ACC112 (cell line): ENCODE data around the gene VWA3A.
"Not testable (repeated sequence)": the region's sequence is repeated elsewhere in the genome, so short reads cannot be mapped to it uniquely, and the experiment has no call there.

Experiments
- H2AFZ ChIP-seq: fragments of 200-600 bp; sonication (generic); one replicate; pipeline ENCODE4 v1.6.0; 2017; ENCODE audit warnings: antibody characterized with exemption, low read length; ENCODE audit not compliant: unreplicated experiment
- H3K27ac ChIP-seq: fragments of 200-600 bp; sonication (generic); 2 replicates; pipeline ENCODE4 v1.5.1; 2014; ENCODE audit warnings: low read depth, mild to moderate bottlenecking, antibody characterized with exemption, low read length, moderate library complexity
- H3K27me3 ChIP-seq: fragments of 200-600 bp; sonication (generic); 2 replicates; pipeline ENCODE4 v1.6.1; 2014; ENCODE audit warnings: mild to moderate bottlenecking, antibody characterized with exemption, low read length, moderate library complexity, mixed read lengths; ENCODE audit not compliant: insufficient read depth
- H3K36me3 ChIP-seq: fragments of 200-600 bp; sonication (generic); 2 replicates; pipeline ENCODE4 v1.6.1; 2016; ENCODE audit warnings: mild to moderate bottlenecking, antibody characterized with exemption, low read length, moderate library complexity, mixed read lengths; ENCODE audit not compliant: insufficient read depth
- H3K4me1 ChIP-seq: fragments of 200-600 bp; sonication (generic); one replicate; pipeline ENCODE4 v1.6.1; 2016; ENCODE audit warnings: low read length, mixed read lengths; ENCODE audit not compliant: insufficient read depth, unreplicated experiment, control insufficient read depth
- H3K4me3 ChIP-seq: fragments of 200-600 bp; sonication (generic); 2 replicates; pipeline ENCODE4 v1.5.1; 2014; ENCODE audit warnings: mild to moderate bottlenecking, low read depth, low read length
- H3K79me2 ChIP-seq: fragments of 200-600 bp; sonication (generic); one replicate; pipeline ENCODE4 v1.6.0; 2016; ENCODE audit warnings: low read length; ENCODE audit not compliant: control insufficient read depth, unreplicated experiment, insufficient read depth

The VWA3A gene, protein sequence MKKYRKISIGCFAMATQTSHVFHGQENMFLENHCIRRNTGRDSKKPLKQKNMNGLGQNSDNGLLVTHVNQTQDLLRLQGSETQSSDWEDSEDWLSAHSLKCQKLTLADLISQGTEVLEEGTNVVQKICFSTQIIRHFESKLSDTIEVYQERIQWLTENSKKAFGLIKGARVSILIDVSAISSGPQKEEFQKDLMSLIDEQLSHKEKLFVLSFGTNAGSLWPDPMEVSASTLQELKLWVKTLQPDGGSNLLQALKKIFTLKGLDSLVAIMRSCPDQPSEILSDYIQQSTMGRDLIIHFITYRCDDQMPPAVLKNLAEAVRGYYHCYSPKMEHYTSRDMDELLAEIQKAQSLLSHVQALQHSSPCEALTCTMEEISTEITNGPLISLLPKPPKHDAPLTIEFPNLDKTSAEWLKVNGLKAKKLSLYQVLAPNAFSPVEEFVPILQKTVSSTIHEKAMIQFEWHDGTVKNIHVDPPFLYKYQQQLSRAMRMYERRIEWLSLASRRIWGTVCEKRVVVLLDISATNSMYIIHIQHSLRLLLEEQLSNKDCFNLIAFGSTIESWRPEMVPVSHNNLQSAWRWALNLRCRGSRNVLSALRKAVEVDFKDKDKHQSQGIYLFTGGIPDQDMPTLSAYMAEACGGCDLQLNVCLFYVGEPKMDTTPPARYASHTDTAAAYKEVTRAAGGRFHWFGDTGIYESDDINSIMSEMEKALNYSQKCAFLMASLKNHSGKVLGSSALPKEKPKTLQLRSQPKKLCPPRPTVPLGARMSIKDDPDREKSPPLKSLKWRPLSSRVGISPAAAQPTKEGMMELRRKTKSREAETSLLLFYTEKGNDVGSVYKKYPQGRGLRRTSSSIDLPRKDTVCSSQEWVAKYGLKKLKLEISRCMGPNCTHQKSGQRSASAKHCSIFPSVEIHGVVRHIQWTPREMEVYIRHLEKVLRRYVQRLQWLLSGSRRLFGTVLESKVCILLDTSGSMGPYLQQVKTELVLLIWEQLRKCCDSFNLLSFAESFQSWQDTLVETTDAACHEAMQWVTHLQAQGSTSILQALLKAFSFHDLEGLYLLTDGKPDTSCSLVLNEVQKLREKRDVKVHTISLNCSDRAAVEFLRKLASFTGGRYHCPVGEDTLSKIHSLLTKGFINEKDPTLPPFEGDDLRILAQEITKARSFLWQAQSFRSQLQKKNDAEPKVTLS

DNA sequence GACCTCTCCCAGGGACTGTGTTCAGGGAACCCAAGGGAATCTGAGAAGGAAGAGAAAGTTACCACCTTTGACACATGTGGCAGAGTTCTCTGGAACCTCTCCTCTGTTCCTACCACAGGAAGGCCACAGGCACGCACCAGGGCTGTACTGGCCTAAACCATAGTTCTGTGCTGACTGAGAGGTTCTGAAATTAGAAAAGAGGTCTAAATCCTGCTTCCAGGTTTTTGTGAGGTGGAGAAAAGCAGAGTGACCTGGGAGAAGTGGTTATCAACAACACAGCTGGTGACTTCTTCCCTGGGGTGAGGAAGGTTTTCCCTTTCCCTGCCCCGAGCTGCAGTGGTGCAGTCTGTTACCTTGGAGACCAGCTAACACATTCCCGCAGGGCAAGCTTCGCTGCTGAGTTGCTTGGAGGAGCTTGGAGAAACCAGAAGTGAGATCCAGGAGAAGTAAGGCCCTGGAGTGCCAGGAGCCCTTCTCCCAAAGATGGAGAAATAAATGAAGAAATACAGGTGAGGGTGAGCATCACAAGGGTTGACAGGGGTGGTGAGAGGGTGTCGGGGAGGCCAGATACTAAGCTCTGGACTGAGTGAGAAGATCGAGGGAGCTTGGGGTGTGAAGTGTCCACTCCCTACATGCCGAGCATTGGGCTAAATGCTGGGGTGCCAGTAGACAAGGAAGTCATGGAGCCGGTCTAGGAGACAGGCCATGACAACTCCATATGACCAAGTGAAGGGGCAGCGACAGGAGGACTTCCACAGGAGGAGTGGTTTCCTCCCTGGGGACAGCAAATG lies at the start of gene VWA3A:
Gene VWA3A, plus strand, starts transcription at position 399 of the 791 bp plus-strand sequence. Its CDS starts 97 bp downstream, at position 496.
- H3K4me3 ChIP-seq: no peak within 1 kb of the TSS
- no peaks in the 10 kb centered on the region for H3K27me3 ChIP-seq
- no peak within 1 kb of the TSS for H3K27ac ChIP-seq
- no peak within 1 kb of the TSS for H2AFZ ChIP-seq
- H3K79me2 ChIP-seq: no peaks in the 10 kb centered on the region
- no peaks in the 10 kb centered on the region for H3K4me1 ChIP-seq
- no peaks in the 10 kb centered on the region for H3K36me3 ChIP-seq

DNA sequence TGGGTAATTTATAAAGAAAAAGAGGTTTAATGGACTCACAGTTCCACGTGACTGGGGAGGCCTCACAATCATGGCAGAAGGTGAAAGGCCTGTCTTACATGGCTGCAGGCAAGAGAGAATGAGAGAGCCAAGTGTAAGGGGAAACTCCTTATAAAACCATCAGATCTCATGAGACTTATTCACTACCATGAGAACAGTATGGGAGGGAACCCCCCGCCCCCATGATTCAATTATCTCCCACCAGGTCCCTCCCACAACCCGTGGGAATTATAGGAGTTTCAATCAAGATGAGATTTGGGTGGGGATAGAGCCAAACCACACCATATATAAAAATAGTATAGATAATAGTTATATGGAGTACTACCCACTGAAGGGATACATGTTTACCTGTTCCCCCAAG lies 48.5 kb upstream of the VWA3A start:
- not testable (repeated sequence) for H3K4me1 ChIP-seq, H3K27ac ChIP-seq, H2AFZ ChIP-seq, H3K4me3 ChIP-seq, H3K27me3 ChIP-seq, H3K36me3 ChIP-seq
- H3K79me2 ChIP-seq: peaks cover 15% of the 10 kb centered on the region

DNA sequence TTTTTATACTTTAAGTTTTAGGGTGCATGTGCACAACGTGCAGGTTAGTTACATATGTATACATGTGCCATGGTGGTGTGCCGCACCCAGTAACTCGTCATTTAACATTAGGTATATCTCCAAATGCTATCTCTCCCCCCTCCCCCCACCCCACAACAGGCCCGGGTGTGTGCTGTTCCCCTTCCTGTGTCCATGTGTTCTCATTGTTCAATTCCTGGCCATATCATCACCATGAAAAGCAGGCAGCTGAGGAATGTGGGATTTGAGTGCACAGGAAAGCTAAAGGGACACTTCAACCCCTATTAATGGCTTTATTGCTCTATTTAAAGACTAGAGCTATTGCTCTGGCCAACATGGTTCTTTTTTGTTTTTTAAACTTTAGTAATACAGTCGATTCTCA lies 46.5 kb upstream of the VWA3A start:
- peaks cover 28% of the 10 kb centered on the region for H3K79me2 ChIP-seq
- not testable (repeated sequence) for H3K4me3 ChIP-seq, H2AFZ ChIP-seq, H3K4me1 ChIP-seq, H3K36me3 ChIP-seq, H3K27ac ChIP-seq, H3K27me3 ChIP-seq

DNA sequence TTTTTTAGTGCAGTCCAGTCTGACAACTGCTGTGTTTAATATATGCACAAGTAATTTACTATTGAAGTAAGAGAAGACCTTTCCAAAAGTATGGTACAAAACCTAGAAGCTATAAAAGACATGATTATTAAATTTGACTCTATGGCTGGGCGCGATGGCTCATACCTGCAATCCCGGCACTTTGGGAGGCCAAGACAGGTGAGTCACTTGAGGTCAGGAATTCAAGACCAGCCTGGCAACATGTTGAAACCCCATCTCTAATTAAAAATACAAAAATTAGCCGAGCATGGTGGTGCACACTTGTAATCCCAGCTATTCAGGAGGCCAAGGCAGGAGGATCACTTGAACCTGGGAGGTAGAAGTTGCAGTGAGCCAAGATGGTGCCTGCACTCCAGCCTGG lies 41.4 kb upstream of the VWA3A start:
- no peak overlapping the region for H2AFZ ChIP-seq
- no peak overlapping the region for H3K4me3 ChIP-seq
- no peak overlapping the region for H3K27ac ChIP-seq
- H3K4me1 ChIP-seq: no peaks in the 10 kb centered on the region
- H3K36me3 ChIP-seq: peaks cover 3% of the 10 kb centered on the region; the same call in 1 of the 2 replicates
- H3K27me3 ChIP-seq: no peaks in the 10 kb centered on the region
- peaks cover 35% of the 10 kb centered on the region for H3K79me2 ChIP-seq

DNA sequence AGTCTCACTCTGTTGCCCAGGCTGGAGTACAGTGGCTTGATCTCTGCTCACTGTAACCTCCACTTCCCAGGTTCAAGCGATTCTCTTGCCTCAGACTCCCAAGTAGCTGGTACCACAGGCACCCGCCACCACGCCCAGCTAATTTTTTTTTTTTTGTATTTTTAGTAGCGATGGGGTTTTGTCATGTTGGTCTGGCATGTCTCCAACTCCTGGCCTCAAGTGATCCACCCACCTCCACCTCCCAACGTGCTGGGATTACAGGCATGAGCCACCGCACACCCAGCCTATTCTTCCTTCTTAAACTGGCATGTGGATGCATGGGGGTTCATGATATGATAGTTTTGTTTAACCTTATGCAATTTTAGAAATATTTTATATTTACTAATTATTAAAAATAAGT lies 39.4 kb upstream of the VWA3A start:
- Histone ChIP-seq H3K27me3 (no peaks in the 10 kb centered on the region), H3K36me3 (peaks cover 3% of the 10 kb centered on the region; the same call in 1 of the 2 replicates), H3K4me3 (no peak overlapping the region), H3K4me1 (no peaks in the 10 kb centered on the region), H3K79me2 (peaks cover 30% of the 10 kb centered on the region), H2AFZ (no peak overlapping the region), H3K27ac (no peak overlapping the region)

DNA sequence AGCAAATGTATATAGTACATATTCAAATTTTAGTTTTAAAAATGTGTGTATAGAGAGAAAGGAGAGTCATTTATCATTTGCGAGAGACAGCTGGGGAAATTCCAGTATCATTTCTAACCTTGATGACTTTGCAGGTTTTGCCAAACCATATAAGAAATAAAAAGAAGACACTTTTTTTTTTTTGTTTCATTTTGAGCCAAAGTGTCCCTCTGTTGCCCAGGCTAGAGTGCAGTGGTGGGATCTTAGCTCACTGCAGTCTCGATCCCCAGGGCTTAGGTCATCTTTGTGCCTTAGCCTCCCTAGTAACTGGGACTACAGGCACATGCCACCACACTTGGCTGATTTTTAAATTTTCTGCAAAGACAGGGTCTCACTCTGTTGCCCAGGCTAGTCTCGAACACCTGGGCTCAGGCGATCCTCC lies 38.4 kb upstream of the VWA3A start:
- peaks cover 24% of the 10 kb centered on the region for H3K79me2 ChIP-seq
- H2AFZ ChIP-seq: no peak overlapping the region
- no peak overlapping the region for H3K27ac ChIP-seq
- H3K4me3 ChIP-seq: no peak overlapping the region
- no peaks in the 10 kb centered on the region for H3K4me1 ChIP-seq
- H3K27me3 ChIP-seq: no peaks in the 10 kb centered on the region
- H3K36me3 ChIP-seq: peaks cover 3% of the 10 kb centered on the region; the same call in 1 of the 2 replicates

DNA sequence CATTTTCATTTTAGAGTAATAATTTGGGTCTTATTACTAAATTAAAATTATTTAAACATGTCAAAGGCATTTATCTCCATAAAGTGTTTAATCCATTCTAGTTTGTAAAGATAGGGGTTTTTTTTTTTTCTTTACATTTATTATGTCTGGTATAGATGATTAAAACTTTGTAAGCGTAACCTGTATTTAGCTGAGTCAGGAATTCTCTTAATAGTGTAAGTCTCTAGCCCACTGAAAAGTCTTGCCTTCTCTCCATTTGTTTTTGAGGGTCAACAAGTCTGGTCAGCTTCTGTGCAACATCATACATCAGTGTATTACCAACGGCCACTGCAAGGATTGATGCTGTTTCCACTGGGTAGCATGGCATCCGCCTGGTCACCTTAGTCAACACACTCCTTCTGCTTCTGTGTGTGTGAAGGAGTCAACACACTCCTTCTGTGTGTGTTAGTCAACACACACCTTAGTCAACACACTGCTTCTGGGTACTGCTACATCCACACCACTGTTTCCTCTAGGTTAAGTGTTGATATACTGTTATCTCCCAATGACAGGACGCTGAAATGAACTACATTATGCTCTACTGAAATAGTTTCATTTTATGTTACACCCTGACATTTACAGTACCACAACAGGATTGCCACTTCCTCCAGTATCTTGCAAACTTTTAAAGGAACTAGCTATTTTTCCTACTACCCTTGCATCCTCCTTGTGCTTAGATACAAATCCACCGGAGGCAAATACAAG lies 37.3 kb upstream of the VWA3A start:
- Histone ChIP-seq H3K27ac (no peak overlapping the region), H2AFZ (no peak overlapping the region), H3K36me3 (peaks cover 3% of the 10 kb centered on the region; the same call in 1 of the 2 replicates), H3K27me3 (no peaks in the 10 kb centered on the region), H3K79me2 (peaks cover 23% of the 10 kb centered on the region), H3K4me3 (no peak overlapping the region), H3K4me1 (no peaks in the 10 kb centered on the region)

DNA sequence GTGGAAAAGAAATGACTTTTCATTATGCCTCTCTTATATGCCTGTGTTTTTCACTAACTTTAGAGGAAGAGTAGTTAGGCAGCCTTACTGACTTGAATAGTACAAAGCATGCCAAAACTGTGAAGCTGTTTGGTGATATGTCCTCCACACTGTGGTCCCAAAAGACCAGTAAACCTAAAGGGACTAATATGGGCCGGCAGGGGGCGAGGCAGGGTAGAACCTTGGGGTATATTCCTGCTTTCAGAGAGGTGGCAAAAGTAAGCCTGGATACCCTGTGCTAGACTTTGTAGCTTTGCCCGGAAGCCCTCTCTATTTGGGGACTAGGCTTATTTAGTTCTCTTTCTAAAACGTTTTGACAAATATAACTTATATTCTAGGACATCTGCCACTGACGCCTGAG lies 36.5 kb upstream of the VWA3A start:
- Histone ChIP-seq H2AFZ (no peak overlapping the region), H3K4me3 (no peak overlapping the region), H3K79me2 (peaks cover 18% of the 10 kb centered on the region), H3K4me1 (no peaks in the 10 kb centered on the region), H3K36me3 (peaks cover 3% of the 10 kb centered on the region; the same call in 1 of the 2 replicates), H3K27ac (no peak overlapping the region), H3K27me3 (no peaks in the 10 kb centered on the region)

DNA sequence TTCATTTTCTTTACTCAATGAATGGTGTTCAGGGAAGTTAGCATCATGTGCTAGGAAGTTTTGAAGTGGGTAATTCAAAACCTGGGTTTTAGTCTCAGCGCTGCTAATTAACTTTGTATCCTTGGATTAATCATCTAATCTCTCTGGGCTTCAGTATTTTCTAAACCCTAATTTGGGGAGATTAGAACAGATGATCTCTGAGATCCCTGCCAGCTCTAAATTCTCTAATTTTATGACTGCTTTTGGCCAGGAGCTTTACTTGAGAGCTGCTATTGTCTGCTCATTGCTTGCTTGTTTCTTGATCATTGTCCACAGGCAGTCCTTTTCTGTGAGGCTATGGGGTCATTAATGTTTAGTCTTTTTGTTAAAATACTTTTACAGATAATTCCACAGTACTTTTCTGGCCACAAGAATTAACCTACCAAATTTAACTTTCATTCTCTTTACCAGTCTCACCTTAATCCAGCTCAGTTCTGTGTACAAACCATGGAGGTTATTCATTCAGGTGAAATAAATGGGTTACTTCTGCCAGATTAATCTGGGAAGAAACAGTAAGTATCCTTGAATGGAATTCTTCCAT lies 28.4 kb upstream of the VWA3A start:
- no peak overlapping the region for H3K27ac ChIP-seq
- H3K79me2 ChIP-seq: peaks cover 26% of the 10 kb centered on the region
- H3K36me3 ChIP-seq: peaks cover 16% of the 10 kb centered on the region
- H3K4me3 ChIP-seq: no peak overlapping the region
- H3K4me1 ChIP-seq: no peaks in the 10 kb centered on the region
- H3K27me3 ChIP-seq: no peaks in the 10 kb centered on the region
- no peak overlapping the region for H2AFZ ChIP-seq
